HepG2 (cell line): ENCODE results near the gene GFRA1. TPM values are rescaled to one million over a fixed set of nuclear protein-coding genes. Genes with fewer than 3 reads are reported as not detected.

Experiments
- ATAC-seq: fragments of 200-7000 bp; cut with Tn5 transposase; 3 replicates; pipeline ENCODE4 v1.9.1; 2020; ENCODE audit warnings: mild to moderate bottlenecking, moderate library complexity
- BruUV-seq: library from RNA; stranded (reverse); fragments of 400-500 nt; replicated peaks from 2 replicates; lab custom pipeline; 2021; lab: Mats Ljungman, UMichigan
- CTCF ChIA-PET: fragments of 300-600 bp; formaldehyde crosslinking; extraction: SDS; loops from one replicate; lab custom pipeline; 2021; ENCODE audit warnings: low total read pairs, inconsistent platforms, low intra/inter-chr PET ratio; lab: Yijun Ruan, JAX
- POLR2A ChIA-PET: fragments of 350-600 bp; sonication (Branson Sonifier 250); formaldehyde crosslinking; loops from one replicate; lab custom pipeline; 2020; ENCODE audit warnings: antibody characterized with exemption, inconsistent platforms; lab: Yijun Ruan, JAX
- DNase-seq: peaks from one replicate; pipeline ENCODE4 v3.0.0-alpha.2; 2015; ENCODE audit warnings: low spot score
- FAIRE-seq: peaks from 3 replicates; lab custom pipeline; 2011; peaks lifted over from hg19 to GRCh38; lab: Jason Lieb, UNC
- H2AFZ ChIP-seq: one replicate; pipeline ENCODE4 v1.6.1; 2011; ENCODE audit warnings: low read length, inconsistent platforms
- H3K27ac ChIP-seq: fragments of 300-600 bp; 3 replicates; pipeline ENCODE4 v1.8.0; 2011; ENCODE audit warnings: mixed run types, mild to moderate bottlenecking, mixed read lengths, low read length, inconsistent platforms; ENCODE audit not compliant: insufficient read depth; ENCODE audit errors: extremely low read length
- H3K27me3 ChIP-seq, 2 experiments: fragments of 200-600 bp in 1 of 2; 2 replicates in 1 of 2; 3 replicates in 1 of 2; pipeline versions ENCODE4 v1.6.0 to v1.8.0; 2011; ENCODE audit warnings: low read length in 2 of 2, mild to moderate bottlenecking in 2 of 2, moderate library complexity in 2 of 2, inconsistent platforms in 1 of 2; ENCODE audit not compliant: insufficient read depth in 2 of 2, control insufficient read depth in 1 of 2
- H3K36me3 ChIP-seq, 2 experiments: fragments of 200-600 bp in 1 of 2; replicated peaks in 1 of 2; 2 replicates in 1 of 2; 3 replicates in 1 of 2; pipeline versions ENCODE4 v1.5.1 to v1.8.0; 2011; ENCODE audit warnings: low read length in 2 of 2, inconsistent platforms in 1 of 2; ENCODE audit not compliant: insufficient read depth in 2 of 2, control insufficient read depth in 1 of 2
- H3K4me1 ChIP-seq: 2 replicates; pipeline ENCODE4 v1.5.1; 2012; ENCODE audit warnings: low read length, inconsistent platforms; ENCODE audit not compliant: insufficient read depth
- H3K4me2 ChIP-seq: 2 replicates; pipeline ENCODE4 v1.6.0; 2011; ENCODE audit warnings: low read depth, low read length, inconsistent platforms
- H3K4me3 ChIP-seq, 3 experiments: fragments of 200-600 bp in 1 of 3; sonication (generic), shearing (Covaris generic) in 1 of 3; replicated peaks in 1 of 3; 2 replicates each; pipeline ENCODE4 v1.5.1; 2011 to 2016; ENCODE audit warnings: low read length in 3 of 3, inconsistent platforms in 2 of 3, low read depth in 2 of 3, mild to moderate bottlenecking in 2 of 3, control low read depth in 1 of 3, mixed read lengths in 1 of 3; ENCODE audit not compliant: insufficient read depth in 1 of 3
- H3K79me2 ChIP-seq: one replicate; pipeline ENCODE4 v1.6.1; 2011; ENCODE audit warnings: low read length, inconsistent platforms; ENCODE audit not compliant: insufficient read depth
- H3K9ac ChIP-seq: 2 replicates; pipeline ENCODE4 v1.6.0; 2011; ENCODE audit warnings: mild to moderate bottlenecking, low read depth, low read length, inconsistent platforms; ENCODE audit not compliant: insufficient read depth
- H3K9me3 ChIP-seq: 2 replicates; pipeline ENCODE4 v1.5.1; 2012; ENCODE audit warnings: mild to moderate bottlenecking, low read length
- H4K20me1 ChIP-seq: 2 replicates; pipeline ENCODE4 v1.6.0; 2011; ENCODE audit warnings: inconsistent platforms, mild to moderate bottlenecking, low read length, moderate library complexity; ENCODE audit not compliant: insufficient read depth
- ATF7-NPFF ChIP-seq: sonication (generic); formaldehyde crosslinking; IDR thresholded peaks from 2 replicates; pipeline ENCODE4 v1.8.1; 2023; ENCODE audit warnings: mild to moderate bottlenecking, low read depth, missing genetic modification reagents, moderate library complexity
- BRD4 ChIP-seq: sonication (generic); formaldehyde crosslinking; IDR thresholded peaks from 2 replicates; pipeline ENCODE4 v1.4.0; 2020; ENCODE audit warnings: missing genetic modification reagents
- GABPB1 ChIP-seq: IDR thresholded peaks from 2 replicates; pipeline ENCODE4 v1.6.1; 2016; ENCODE audit warnings: mild to moderate bottlenecking, missing genetic modification reagents, moderate library complexity, missing compliant biosample characterization
- MAF1 ChIP-seq: sonication (generic); formaldehyde crosslinking; IDR thresholded peaks from 2 replicates; pipeline ENCODE4 v1.5.0; 2020; ENCODE audit warnings: missing genetic modification reagents, borderline replicate concordance
- MTA1 ChIP-seq: sonication (generic); formaldehyde crosslinking; IDR thresholded peaks from 2 replicates; pipeline ENCODE4 v1.4.0; 2020; ENCODE audit warnings: missing genetic modification reagents, mild to moderate bottlenecking, borderline replicate concordance
- MYNN ChIP-seq: sonication (generic); formaldehyde crosslinking; IDR thresholded peaks from 2 replicates; pipeline ENCODE4 v1.4.0; 2020; ENCODE audit warnings: mild to moderate bottlenecking, low read depth, missing genetic modification reagents
- NR2F2 ChIP-seq: IDR thresholded peaks from 2 replicates; pipeline ENCODE4 v1.6.1; 2012; ENCODE audit warnings: low read depth, inconsistent platforms, borderline replicate concordance
- POLR2A ChIP-seq, 2 experiments: IDR thresholded peaks; 2 replicates each; pipeline ENCODE4 v1.6.1; 2011; ENCODE audit warnings: low read depth in 2 of 2, low read length in 2 of 2, mild to moderate bottlenecking in 1 of 2, moderate library complexity in 1 of 2; ENCODE audit not compliant: insufficient read depth in 1 of 2
- SPEN ChIP-seq: sonication (generic); formaldehyde crosslinking; IDR thresholded peaks from 2 replicates; pipeline ENCODE4 v1.5.1; 2020; ENCODE audit warnings: low read depth, mild to moderate bottlenecking, missing genetic modification reagents
- SRF ChIP-seq: IDR thresholded peaks from 2 replicates; pipeline ENCODE4 v1.6.1; 2011; ENCODE audit warnings: mild to moderate bottlenecking, low read depth, low read length, moderate library complexity
- U2AF2 ChIP-seq: fragments of 200-400 bp; formaldehyde crosslinking; IDR thresholded peaks from 2 replicates; pipeline ENCODE4 v1.6.1; 2017; ENCODE audit warnings: low read depth, mild to moderate bottlenecking, low read length
- ZNF235 ChIP-seq: sonication (generic); formaldehyde crosslinking; IDR thresholded peaks from 2 replicates; pipeline ENCODE4 v1.8.1; 2023; ENCODE audit warnings: mild to moderate bottlenecking, missing genetic modification reagents, borderline replicate concordance
- ZNF619 ChIP-seq: sonication (generic); formaldehyde crosslinking; IDR thresholded peaks from 2 replicates; pipeline ENCODE4 v1.4.0; 2020; ENCODE audit warnings: mild to moderate bottlenecking, missing genetic modification reagents
- ZNF720 ChIP-seq: sonication (generic); formaldehyde crosslinking; IDR thresholded peaks from 2 replicates; pipeline ENCODE4 v1.4.0; 2020; ENCODE audit warnings: missing genetic modification reagents
- ZNF724P ChIP-seq: sonication (generic); formaldehyde crosslinking; IDR thresholded peaks from 2 replicates; pipeline ENCODE4 v1.8.0; 2022; ENCODE audit warnings: missing genetic modification reagents, borderline replicate concordance
- ZNF749 ChIP-seq: sonication (generic); formaldehyde crosslinking; IDR thresholded peaks from 2 replicates; pipeline ENCODE4 v1.8.0; 2022; ENCODE audit warnings: mild to moderate bottlenecking, missing genetic modification reagents, moderate library complexity, borderline replicate concordance
- WGBS: methylation state at CpG from one replicate; pipeline ENCODE4 v1.1.6; 2017; ENCODE audit warnings: low lambda C conversion rate; 5-methylcytosine and 5-hydroxymethylcytosine counted together
- in situ Hi-C: cut with HindIII; loops from 2 replicates; pipeline ENCODE4 v1.10.0; 2017; ENCODE audit warnings: low pct_unique_long_range_greater_than_20kb; ENCODE audit not compliant: extremely low pct_ligation_motif_present
- intact Hi-C: fragments of 100-400 bp; cut with micrococcal nuclease; formaldehyde crosslinking; loops from one replicate; pipeline ENCODE4 v1.10.0; 2022; ENCODE audit not compliant: unreplicated experiment
- polyA plus RNA-seq, 8 experiments: library from polyadenylated mRNA; depleted of rRNA in 3 of 8; stranded (reverse) in 7 of 8; unstranded in 1 of 8; fragments of >200 nt; fragmentation: Illumina TruSeq in 4 of 8; extraction: Trizol in 4 of 8; gene quantifications; 2 replicates each; pipeline versions ENCODE4 v1.2.1 to v1.2.3, GENCODE V29; 2011 to 2016; ENCODE audit warnings: low read depth in 4 of 8, missing spikeins in 1 of 8, mixed read lengths in 1 of 8; ENCODE audit not compliant: insufficient read depth in 1 of 8
- total RNA-seq, 5 experiments: library from RNA; depleted of rRNA; stranded (reverse); fragments of >200 nt; fragmentation: Illumina TruSeq; extraction: Trizol; gene quantifications; 2 replicates each; pipeline ENCODE4 v1.2.3, GENCODE V29; 2016; ENCODE audit warnings: low read depth in 1 of 5
- TF ChIP-seq, protein P1 (sequence below): IDR thresholded peaks from 2 replicates; pipeline ENCODE4 v1.6.1; 2018; ENCODE audit warnings: missing genetic modification reagents
- TF ChIP-seq, protein P2 (sequence below): sonication (generic); formaldehyde crosslinking; IDR thresholded peaks from 2 replicates; pipeline ENCODE4 v1.8.1; 2022; ENCODE audit warnings: low read depth, mild to moderate bottlenecking, missing genetic modification reagents
- TF ChIP-seq, protein P3 (sequence below): sonication (generic); formaldehyde crosslinking; IDR thresholded peaks from 2 replicates; pipeline ENCODE4 v1.4.0; 2020; ENCODE audit warnings: missing genetic modification reagents, borderline replicate concordance

GFRA1 gene
- total and polyA plus RNA-seq, 2 of the 13 experiments (the other 11 are each of a cell fraction or from before 2014, with no cell fraction given): not detected

- Histone ChIP-seq H3K79me2 (no peaks in the 10 kb centered on the region), H2AFZ (no peak overlapping the region), H4K20me1 (no peaks in the 10 kb centered on the region), H3K27me3 (no peaks in the 10 kb centered on the region; a peak in 1 of 5 replicates), H3K4me1 (no peaks in the 10 kb centered on the region), H3K27ac (no peak overlapping the region), H3K9ac (no peak overlapping the region), H3K4me2 (no peak overlapping the region), H3K4me3 (no peak overlapping the region), H3K9me3 (no peaks in the 10 kb centered on the region), H3K36me3 (no peaks in the 10 kb centered on the region)
- intact Hi-C loops: no loop called here
- BruUV-seq: no TSS peak
- CTCF ChIA-PET: no interaction called here
- POLR2A ChIA-PET: no interaction called here
- no peak for ATAC-seq
- 24% methylated on average over 7 of the region's 8 CpGs for WGBS
- DNase-seq: no peak
- no peak for TF ChIP-seq MYNN (CRISPR knock-in tag)
- TF ChIP-seq GABPB1 (CRISPR knock-in tag): no peak
- no peak for TF ChIP-seq MTA1
- no peak for TF ChIP-seq MAF1 (CRISPR knock-in tag)
- no peak for TF ChIP-seq POLR2A (IDR thresholded peaks at IDR 0.05; ENCODE audit: insufficient read depth in 1 of 2, low read depth in 2 of 2, low read length in 2 of 2)
- TF ChIP-seq, protein P1, sequence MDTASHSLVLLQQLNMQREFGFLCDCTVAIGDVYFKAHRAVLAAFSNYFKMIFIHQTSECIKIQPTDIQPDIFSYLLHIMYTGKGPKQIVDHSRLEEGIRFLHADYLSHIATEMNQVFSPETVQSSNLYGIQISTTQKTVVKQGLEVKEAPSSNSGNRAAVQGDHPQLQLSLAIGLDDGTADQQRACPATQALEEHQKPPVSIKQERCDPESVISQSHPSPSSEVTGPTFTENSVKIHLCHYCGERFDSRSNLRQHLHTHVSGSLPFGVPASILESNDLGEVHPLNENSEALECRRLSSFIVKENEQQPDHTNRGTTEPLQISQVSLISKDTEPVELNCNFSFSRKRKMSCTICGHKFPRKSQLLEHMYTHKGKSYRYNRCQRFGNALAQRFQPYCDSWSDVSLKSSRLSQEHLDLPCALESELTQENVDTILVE (CRISPR knock-in tag): no peak
- TF ChIP-seq, protein P2, sequence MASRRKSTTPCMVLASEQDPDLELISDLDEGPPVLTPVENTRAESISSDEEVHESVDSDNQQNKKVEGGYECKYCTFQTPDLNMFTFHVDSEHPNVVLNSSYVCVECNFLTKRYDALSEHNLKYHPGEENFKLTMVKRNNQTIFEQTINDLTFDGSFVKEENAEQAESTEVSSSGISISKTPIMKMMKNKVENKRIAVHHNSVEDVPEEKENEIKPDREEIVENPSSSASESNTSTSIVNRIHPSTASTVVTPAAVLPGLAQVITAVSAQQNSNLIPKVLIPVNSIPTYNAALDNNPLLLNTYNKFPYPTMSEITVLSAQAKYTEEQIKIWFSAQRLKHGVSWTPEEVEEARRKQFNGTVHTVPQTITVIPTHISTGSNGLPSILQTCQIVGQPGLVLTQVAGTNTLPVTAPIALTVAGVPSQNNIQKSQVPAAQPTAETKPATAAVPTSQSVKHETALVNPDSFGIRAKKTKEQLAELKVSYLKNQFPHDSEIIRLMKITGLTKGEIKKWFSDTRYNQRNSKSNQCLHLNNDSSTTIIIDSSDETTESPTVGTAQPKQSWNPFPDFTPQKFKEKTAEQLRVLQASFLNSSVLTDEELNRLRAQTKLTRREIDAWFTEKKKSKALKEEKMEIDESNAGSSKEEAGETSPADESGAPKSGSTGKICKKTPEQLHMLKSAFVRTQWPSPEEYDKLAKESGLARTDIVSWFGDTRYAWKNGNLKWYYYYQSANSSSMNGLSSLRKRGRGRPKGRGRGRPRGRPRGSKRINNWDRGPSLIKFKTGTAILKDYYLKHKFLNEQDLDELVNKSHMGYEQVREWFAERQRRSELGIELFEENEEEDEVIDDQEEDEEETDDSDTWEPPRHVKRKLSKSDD (CRISPR knock-in tag): no peak
- TF ChIP-seq ZNF724P (CRISPR knock-in tag): no peak
- TF ChIP-seq ZNF720 (CRISPR knock-in tag): no peak
- no peak for TF ChIP-seq ZNF619 (CRISPR knock-in tag)
- no peak for TF ChIP-seq U2AF2
- TF ChIP-seq, protein P3, sequence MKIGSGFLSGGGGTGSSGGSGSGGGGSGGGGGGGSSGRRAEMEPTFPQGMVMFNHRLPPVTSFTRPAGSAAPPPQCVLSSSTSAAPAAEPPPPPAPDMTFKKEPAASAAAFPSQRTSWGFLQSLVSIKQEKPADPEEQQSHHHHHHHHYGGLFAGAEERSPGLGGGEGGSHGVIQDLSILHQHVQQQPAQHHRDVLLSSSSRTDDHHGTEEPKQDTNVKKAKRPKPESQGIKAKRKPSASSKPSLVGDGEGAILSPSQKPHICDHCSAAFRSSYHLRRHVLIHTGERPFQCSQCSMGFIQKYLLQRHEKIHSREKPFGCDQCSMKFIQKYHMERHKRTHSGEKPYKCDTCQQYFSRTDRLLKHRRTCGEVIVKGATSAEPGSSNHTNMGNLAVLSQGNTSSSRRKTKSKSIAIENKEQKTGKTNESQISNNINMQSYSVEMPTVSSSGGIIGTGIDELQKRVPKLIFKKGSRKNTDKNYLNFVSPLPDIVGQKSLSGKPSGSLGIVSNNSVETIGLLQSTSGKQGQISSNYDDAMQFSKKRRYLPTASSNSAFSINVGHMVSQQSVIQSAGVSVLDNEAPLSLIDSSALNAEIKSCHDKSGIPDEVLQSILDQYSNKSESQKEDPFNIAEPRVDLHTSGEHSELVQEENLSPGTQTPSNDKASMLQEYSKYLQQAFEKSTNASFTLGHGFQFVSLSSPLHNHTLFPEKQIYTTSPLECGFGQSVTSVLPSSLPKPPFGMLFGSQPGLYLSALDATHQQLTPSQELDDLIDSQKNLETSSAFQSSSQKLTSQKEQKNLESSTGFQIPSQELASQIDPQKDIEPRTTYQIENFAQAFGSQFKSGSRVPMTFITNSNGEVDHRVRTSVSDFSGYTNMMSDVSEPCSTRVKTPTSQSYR: no peak
- no peak for TF ChIP-seq NR2F2
- TF ChIP-seq ZNF749 (CRISPR knock-in tag): no peak
- no peak for TF ChIP-seq SPEN (CRISPR knock-in tag)
- TF ChIP-seq ATF7-NPFF (CRISPR knock-in tag): no peak
- TF ChIP-seq ZNF235 (CRISPR knock-in tag): no peak
- no peak for TF ChIP-seq BRD4 (CRISPR knock-in tag)
- TF ChIP-seq SRF: no peak
- no peak for FAIRE-seq
- in situ Hi-C loops: no loop called here
Observed at GRCh38 chr10:116098411-116099022, 174.5 kb downstream of the GFRA1 start.
